Duodenal mucosa (tissue), 2 donors: ENCODE results near the gene EFHD2.
"Not testable (repeated sequence)": the region's sequence is repeated elsewhere in the genome, so short reads cannot be mapped to it uniquely, and the experiment has no call there.

Experiments used
- H3K27ac ChIP-seq: one replicate; pipeline ENCODE4 v1.7.0; 2013; ENCODE audit warnings: low read depth, low read length
- H3K27me3 ChIP-seq, 2 donors: one replicate each; pipeline ENCODE4 v1.7.0; 2013; ENCODE audit warnings: low read length in 2 of 2, control low read depth in 1 of 2; ENCODE audit not compliant: insufficient read depth in 2 of 2, control insufficient read depth in 1 of 2
- H3K36me3 ChIP-seq, 2 donors: one replicate each; pipeline ENCODE4 v1.7.0; 2013; ENCODE audit warnings: low read length in 2 of 2, control low read depth in 1 of 2; ENCODE audit not compliant: insufficient read depth in 2 of 2, control insufficient read depth in 1 of 2
- H3K4me1 ChIP-seq, 2 donors: one replicate each; pipeline ENCODE4 v1.7.0; 2013; ENCODE audit warnings: low read length in 2 of 2, control low read depth in 1 of 2; ENCODE audit not compliant: insufficient read depth in 2 of 2, control insufficient read depth in 1 of 2
- H3K4me3 ChIP-seq, 2 donors: one replicate each; pipeline ENCODE4 v1.7.0; 2013; ENCODE audit warnings: low read length in 2 of 2, low read depth in 1 of 2
- H3K9ac ChIP-seq, 2 donors: one replicate each; pipeline ENCODE4 v1.7.0; 2013; ENCODE audit warnings: low read length in 2 of 2, low read depth in 1 of 2
- H3K9me3 ChIP-seq, 2 donors: one replicate each; pipeline ENCODE4 v1.7.0; 2013; ENCODE audit warnings: low read length in 2 of 2, control low read depth in 1 of 2; ENCODE audit not compliant: control insufficient read depth in 1 of 2

Gene EFHD2

DNA sequence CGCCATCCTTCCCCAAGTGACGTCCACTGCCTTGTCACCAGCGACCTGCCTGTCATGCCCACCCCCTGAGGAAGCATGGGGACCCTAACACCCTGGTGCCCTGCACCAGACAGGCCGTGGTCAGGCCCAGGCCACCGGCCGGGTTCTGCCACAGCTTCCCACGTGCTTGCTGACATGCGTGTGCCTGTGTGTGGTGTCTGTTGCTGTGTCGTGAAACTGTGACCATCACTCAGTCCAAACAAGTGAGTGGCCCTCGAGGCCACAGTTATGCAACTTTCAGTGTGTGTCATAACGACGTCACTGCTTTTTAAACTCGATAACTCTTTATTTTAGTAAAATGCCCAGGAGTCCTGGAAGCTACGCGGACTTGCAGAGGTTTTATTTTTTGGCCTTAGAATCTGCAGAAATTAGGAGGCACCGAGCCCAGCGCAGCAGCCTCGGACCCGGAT is 20.0 kb downstream of the EFHD2 start:
- Histone ChIP-seq H3K9me3 (no peaks in the 10 kb centered on the region), H3K4me1 (peaks cover 28 to 31% of the 10 kb centered on the region in 2 donors), H3K27ac (no peak overlapping the region), H3K27me3 (no peaks in the 10 kb centered on the region), H3K9ac (no peak overlapping the region), H3K36me3 (peaks cover 0 to 46% of the 10 kb centered on the region in 2 donors), H3K4me3 (no peak overlapping the region)

DNA sequence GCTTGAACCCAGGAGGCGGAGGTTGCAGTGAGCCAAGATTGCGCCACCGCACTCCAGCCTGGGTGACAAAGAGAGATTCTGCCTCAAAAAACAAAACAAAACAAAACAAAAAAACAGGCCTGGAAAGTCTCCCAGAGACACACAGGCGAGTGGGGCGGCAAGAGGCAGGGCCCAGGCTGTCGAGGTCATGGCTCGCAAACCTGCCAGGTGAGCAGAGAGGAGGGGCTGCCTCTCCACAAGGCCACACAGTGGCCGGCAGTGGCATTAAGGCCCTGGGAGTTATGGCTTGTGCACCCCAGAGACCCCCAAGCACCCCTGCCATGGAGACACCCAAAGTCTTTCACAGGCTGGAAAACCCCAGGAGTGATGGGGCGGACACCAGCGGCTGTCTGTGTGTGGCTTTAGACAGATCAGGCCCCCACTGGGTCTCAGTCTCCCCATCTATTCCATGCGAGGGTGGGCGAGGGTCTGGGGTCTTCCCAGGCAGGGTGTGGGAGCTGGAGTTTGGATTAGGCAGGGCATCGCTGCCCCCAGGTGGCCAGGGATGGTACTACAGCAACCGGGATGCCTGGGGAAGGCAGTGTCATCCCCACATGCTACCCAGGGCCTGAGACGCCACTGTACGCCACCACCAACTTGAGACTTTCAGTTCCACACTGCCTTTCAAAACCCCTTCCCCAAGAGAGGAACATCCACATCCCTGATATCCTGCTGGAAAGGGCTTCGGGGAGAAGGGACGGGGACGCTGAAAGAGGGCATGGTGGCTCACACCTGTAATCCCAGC is 21.3 kb downstream of the EFHD2 start:
- Histone ChIP-seq H3K9ac (no peak overlapping the region), H3K4me3 (no peak overlapping the region), H3K27me3 (no peaks in the 10 kb centered on the region), H3K27ac (no peak overlapping the region), H3K36me3 (peaks cover 0 to 42% of the 10 kb centered on the region in 2 donors), H3K4me1 (peaks cover 15 to 18% of the 10 kb centered on the region in 2 donors), H3K9me3 (no peaks in the 10 kb centered on the region)

DNA sequence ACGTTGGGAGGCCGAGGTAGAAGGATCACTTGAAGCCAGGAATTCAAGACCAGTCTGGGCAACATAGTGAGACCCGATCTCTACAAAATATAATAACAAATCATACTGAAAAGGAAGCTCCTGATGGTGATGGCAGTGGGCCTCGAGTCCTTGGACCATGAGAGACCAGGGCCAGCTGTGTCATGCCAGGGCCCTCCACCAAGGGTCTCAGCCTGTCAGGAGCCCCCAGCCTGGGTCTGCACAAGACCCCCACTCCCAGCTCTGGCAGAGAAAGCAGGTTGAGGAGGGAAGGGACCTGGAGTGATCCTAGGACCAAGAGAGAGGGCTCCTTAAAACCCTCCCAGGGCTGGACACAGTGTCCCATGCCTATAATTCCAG is 21.9 kb downstream of the EFHD2 start:
- Histone ChIP-seq H3K36me3 (peaks cover 0 to 36% of the 10 kb centered on the region in 2 donors), H3K9ac (no peak overlapping the region), H3K27ac (no peak overlapping the region), H3K9me3 (no peaks in the 10 kb centered on the region), H3K27me3 (no peaks in the 10 kb centered on the region), H3K4me1 (peaks cover 10 to 12% of the 10 kb centered on the region in 2 donors), H3K4me3 (no peak overlapping the region)

DNA sequence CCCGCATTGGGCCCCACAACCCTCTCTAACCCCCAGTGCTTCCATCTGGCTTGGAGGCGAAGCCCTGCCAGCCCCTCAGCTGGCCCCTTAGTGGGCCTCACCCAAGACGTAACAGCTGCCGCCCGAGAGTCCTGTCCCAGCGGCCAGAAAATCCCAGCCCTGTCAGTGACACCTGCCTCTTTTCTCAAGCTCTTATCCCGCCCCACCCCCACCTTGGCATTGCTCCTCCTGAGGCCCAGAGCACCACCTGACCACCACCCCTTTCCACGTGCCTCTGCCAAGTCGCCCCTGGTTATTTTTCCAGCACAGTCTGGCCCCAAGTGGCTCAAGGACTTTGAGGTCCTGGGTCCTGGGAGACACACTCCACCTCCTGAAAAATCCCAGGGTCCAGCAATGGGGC is 22.6 kb downstream of the EFHD2 start:
- Histone ChIP-seq H3K4me3 (no peak overlapping the region), H3K4me1 (peaks cover 4 to 7% of the 10 kb centered on the region in 2 donors), H3K9me3 (no peaks in the 10 kb centered on the region), H3K36me3 (peaks cover 0 to 28% of the 10 kb centered on the region in 2 donors), H3K27me3 (no peaks in the 10 kb centered on the region), H3K27ac (no peak overlapping the region), H3K9ac (peak overlapping the region in 1 of 2 donors; percentile 17)

DNA sequence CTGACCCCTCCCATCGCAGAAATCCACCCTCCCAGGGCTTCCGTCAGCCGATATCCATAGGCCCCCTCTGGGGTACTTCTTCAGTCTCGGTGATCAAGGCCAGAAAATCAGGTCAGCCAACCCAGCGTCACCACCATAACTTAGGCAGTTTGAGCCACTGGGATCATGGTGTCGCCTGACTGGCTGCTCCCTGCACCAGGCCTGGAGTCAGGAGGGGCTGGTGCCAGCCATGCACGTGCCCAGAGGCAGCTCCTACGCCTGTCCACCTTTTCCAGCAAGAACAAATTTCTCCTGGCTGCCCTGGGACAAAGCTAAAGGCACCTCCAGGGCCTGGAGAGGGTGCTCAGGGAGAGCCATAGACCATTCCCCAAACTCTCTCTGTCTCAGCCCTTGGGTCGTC is 23.8 kb downstream of the EFHD2 start:
- Histone ChIP-seq H3K36me3 (peaks cover 0 to 18% of the 10 kb centered on the region in 2 donors), H3K9ac (no peak overlapping the region), H3K4me3 (no peak overlapping the region), H3K4me1 (peaks cover 0 to 4% of the 10 kb centered on the region in 2 donors), H3K9me3 (no peaks in the 10 kb centered on the region), H3K27me3 (no peaks in the 10 kb centered on the region), H3K27ac (no peak overlapping the region)

DNA sequence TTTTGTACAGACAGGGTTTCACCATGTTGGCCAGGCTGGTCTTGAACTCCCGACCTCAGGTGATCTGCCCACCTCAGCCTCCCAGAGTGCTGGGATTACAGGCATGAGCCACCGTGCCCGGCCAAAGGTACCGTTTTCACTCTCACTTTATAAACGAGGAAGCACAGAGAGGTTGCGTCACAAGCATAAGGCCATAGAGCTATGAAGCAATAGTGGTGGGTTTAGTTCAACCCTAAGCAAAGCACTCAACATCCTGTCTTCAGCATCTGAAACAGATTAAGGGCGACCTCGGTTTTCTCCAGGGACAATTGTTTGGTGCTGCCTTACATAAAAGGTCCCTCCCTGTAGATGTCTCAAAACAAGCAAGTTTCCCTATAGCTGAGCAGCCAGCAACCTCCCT is 25.1 kb downstream of the EFHD2 start:
- H3K9ac ChIP-seq, H3K27ac ChIP-seq, H3K4me3 ChIP-seq, H3K4me1 ChIP-seq, H3K36me3 ChIP-seq, H3K27me3 ChIP-seq, H3K9me3 ChIP-seq: not testable (repeated sequence)

DNA sequence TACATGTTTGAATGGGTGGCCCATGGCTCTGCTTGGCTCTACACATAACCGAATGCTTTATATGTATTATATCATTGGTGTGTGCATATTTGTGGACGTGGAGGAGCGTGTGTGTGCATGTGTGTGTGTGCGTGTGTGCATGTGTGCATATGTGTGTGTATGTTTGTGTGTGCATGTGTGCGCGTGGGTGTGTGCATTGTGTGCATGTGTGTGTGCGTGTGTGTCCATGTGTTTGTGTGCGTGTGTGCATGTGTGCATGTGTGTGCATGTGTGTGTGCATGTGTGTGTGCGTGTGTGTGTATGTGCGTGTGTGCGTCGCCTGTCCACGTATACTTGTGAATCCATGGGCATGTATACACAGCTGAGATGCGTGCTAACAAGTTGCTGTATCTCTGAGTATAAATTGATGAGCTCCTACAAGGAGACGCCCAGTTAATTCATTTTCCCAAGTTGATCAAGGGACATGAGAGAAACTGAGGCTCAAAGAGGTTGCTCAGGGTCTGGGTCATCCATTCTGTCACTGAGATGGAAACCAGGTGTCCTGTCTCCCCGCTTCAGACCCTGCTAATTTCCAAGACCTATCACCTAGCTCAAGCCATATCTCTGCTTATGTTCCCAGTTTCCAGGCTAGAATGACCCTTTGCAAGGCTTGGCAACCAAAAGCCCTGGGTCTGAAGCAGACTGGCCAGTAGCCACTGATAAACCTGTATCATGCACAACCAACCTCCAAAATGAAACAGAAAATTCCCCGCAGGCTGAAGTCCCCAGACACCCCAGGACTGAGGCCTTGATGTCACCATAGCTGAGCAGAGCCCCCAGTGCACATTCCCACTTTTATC is 25.8 kb downstream of the EFHD2 start:
- no peak overlapping the region for H3K9ac ChIP-seq
- no peak overlapping the region for H3K27ac ChIP-seq
- H3K4me3 ChIP-seq: no peak overlapping the region

DNA sequence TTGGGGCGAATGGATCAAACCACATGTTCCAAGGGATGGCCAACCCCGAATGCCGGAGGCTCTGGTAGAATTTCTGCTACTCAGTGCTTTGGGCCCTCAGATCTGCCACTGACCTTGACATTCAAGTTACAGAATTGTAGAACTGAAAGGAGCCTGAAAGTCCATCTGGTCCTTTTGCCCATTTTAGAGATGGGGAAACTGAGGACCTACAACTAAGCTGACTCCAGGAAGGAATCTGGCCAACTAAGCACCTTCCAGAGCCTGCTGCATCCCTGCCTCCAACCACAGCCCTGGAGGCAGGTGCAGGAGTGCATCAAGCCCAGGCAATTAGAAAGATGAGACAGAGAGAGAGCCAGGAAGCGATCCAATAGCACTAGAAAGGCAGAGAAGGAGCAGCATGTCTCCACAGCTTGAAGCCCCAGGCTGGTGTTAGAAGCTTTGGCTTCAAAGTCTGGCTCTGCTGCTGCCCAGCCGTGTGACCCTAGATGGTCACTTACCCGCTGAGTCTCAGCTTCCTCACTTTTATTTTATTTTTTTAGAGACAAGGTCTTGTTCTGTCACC is 27.3 kb downstream of the EFHD2 start:
- no peaks in the 10 kb centered on the region for H3K36me3 ChIP-seq
- no peak overlapping the region for H3K4me3 ChIP-seq
- H3K9me3 ChIP-seq: no peaks in the 10 kb centered on the region
- H3K4me1 ChIP-seq: no peaks in the 10 kb centered on the region
- no peak overlapping the region for H3K27ac ChIP-seq
- H3K27me3 ChIP-seq: no peaks in the 10 kb centered on the region
- H3K9ac ChIP-seq: no peak overlapping the region

More for the DNA sequence above, 25.8 kb downstream of the EFHD2 start:
- H3K36me3 ChIP-seq: peaks cover 0 to 8% of the 10 kb centered on the region in 2 donors
- no peaks in the 10 kb centered on the region for H3K9me3 ChIP-seq
- no peaks in the 10 kb centered on the region for H3K27me3 ChIP-seq
- H3K4me1 ChIP-seq: peaks cover 0 to 4% of the 10 kb centered on the region in 2 donors

DNA sequence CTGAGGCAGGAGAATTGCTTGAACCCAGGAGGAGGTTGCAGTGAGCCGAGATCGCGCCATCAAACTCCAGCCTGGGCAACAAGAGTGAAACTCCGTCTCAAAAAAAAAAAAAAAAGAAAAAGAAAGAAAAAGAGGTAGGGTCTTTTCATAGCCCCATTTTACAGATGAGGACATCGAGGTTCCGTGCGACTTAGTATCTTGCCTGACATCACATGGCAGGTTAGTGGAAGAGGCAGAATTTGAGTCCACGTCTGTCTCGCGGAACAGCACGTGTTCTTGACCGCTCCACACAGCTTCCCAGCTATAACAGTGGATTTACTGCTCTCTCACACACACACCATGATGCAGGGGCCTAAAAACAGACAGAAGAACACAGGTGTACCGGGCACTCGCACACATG is 29.6 kb downstream of the EFHD2 start:
- no peak overlapping the region for H3K4me3 ChIP-seq
- H3K9ac ChIP-seq: no peak overlapping the region
- H3K27ac ChIP-seq: no peak overlapping the region
- no peaks in the 10 kb centered on the region for H3K9me3 ChIP-seq
- no peaks in the 10 kb centered on the region for H3K27me3 ChIP-seq
- H3K4me1 ChIP-seq: no peaks in the 10 kb centered on the region
- H3K36me3 ChIP-seq: no peaks in the 10 kb centered on the region

DNA sequence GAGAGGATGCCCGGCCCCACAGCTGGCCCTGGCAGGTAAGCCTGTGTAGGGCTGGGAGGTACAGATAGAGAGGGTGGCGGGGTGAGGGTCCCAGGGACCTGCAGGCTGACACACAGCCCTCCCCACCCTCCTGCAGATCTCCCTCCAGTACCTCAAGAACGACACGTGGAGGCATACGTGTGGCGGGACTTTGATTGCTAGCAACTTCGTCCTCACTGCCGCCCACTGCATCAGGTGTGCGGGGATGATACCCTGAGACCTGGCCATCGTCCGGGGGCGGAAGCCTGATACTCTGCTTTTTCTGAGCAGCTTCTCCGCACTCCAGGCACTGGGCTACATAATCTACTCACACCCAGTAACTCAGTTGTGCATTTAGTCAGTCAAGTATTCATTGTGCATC is 30.7 kb downstream of the EFHD2 start:
- Histone ChIP-seq H3K27ac (no peak overlapping the region), H3K9me3 (no peaks in the 10 kb centered on the region), H3K4me3 (no peak overlapping the region), H3K9ac (no peak overlapping the region), H3K27me3 (no peaks in the 10 kb centered on the region), H3K4me1 (no peaks in the 10 kb centered on the region), H3K36me3 (no peaks in the 10 kb centered on the region)
